H1 (cell line): ENCODE data around the gene RBM38.
"Not testable (repeated sequence)": the region's sequence is repeated elsewhere in the genome, so short reads cannot be mapped to it uniquely, and the experiment has no call there.

Experiments
- CHD2 ChIP-seq: IDR thresholded peaks from 2 replicates; pipeline ENCODE4 v1.6.1; 2012; ENCODE audit warnings: low read length, improper control_type of control experiment
- GABPA ChIP-seq: IDR thresholded peaks from 2 replicates; pipeline ENCODE4 v1.6.1; 2011; ENCODE audit warnings: mild to moderate bottlenecking, low read length, moderate library complexity, borderline replicate concordance; ENCODE audit not compliant: insufficient read depth
- HDAC6 ChIP-seq: IDR thresholded peaks from one replicate; pipeline ENCODE4 v1.7.1; 2012; ENCODE audit warnings: low read depth, mild to moderate bottlenecking, inconsistent platforms, low read length, moderate library complexity
- PHF8 ChIP-seq: fragments of 200-600 bp; sonication (generic); conservative IDR thresholded peaks from 2 replicates; pipeline ENCODE4 v1.7.1; 2012; ENCODE audit warnings: low read depth, mild to moderate bottlenecking, inconsistent platforms, low read length, moderate library complexity
- POLR2A ChIP-seq, 2 experiments: IDR thresholded peaks; 1 replicate in 1 of 2; 2 replicates in 1 of 2; pipeline ENCODE4 v1.6.1; 2011; ENCODE audit warnings: low read depth in 2 of 2, low read length in 2 of 2, mild to moderate bottlenecking in 2 of 2; ENCODE audit errors: control extremely low read depth in 1 of 2
- POLR2AphosphoS5 ChIP-seq: IDR thresholded peaks from 2 replicates; pipeline ENCODE4 v1.6.1; 2011; ENCODE audit warnings: low read depth, low read length
- TF ChIP-seq, protein P1 (sequence below), 3 experiments: IDR thresholded peaks; 1 replicate in 2 of 3; 2 replicates in 1 of 3; pipeline versions ENCODE4 v1.5.1 to v1.6.1; 2011; ENCODE audit warnings: low read length in 3 of 3, mild to moderate bottlenecking in 3 of 3, inconsistent platforms in 2 of 3, low read depth in 1 of 3, moderate library complexity in 1 of 3; ENCODE audit not compliant: insufficient read depth in 1 of 3; ENCODE audit errors: control extremely low read depth in 1 of 3
- TF ChIP-seq, protein P2 (sequence below): IDR thresholded peaks from 2 replicates; pipeline ENCODE4 v1.6.1; 2012; ENCODE audit warnings: inconsistent platforms

DNA sequence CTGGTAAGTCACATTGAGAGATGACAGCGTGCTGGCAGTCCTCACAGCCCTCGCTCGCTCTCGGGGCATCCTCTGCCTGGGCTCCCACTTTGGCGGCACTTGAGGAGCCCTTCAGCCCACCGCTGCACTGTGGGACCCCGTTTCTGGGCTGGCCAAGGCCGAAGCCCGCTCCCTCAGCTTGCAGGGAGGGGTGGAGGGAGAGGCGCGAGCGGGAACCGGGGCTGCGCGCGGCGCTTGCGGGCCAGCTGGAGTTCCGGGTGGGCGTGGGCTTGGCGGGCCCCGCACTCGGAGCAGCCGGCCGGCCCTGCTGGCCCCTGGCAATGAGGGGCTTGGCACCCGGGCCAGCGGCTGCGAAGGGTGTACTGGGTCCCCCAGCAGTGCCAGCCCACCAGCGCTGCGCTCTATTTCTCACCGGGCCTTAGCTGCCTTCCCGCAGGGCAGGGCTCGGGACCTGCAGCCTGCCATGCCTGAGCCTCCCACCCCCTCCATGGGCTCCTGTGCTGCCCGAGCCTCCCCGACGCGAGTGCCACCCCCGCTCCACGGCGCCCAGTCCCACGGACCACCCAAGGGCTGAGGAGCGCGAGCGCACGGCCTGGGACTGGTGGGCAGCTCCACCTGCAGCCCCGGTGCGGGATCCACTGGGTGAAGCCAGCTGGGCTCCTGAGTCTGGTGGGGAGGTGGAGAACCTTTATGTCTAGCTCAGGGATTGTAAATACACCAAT, 42.8 kb upstream of the RBM38 start:
- not testable (repeated sequence) for TF ChIP-seq CHD2; HDAC6; GABPA; PHF8; POLR2A (IDR thresholded peaks at IDR 0.05; ENCODE audit: control extremely low read depth in 1 of 2, low read depth in 2 of 2, low read length in 2 of 2); POLR2AphosphoS5
- TF ChIP-seq, protein P1, sequence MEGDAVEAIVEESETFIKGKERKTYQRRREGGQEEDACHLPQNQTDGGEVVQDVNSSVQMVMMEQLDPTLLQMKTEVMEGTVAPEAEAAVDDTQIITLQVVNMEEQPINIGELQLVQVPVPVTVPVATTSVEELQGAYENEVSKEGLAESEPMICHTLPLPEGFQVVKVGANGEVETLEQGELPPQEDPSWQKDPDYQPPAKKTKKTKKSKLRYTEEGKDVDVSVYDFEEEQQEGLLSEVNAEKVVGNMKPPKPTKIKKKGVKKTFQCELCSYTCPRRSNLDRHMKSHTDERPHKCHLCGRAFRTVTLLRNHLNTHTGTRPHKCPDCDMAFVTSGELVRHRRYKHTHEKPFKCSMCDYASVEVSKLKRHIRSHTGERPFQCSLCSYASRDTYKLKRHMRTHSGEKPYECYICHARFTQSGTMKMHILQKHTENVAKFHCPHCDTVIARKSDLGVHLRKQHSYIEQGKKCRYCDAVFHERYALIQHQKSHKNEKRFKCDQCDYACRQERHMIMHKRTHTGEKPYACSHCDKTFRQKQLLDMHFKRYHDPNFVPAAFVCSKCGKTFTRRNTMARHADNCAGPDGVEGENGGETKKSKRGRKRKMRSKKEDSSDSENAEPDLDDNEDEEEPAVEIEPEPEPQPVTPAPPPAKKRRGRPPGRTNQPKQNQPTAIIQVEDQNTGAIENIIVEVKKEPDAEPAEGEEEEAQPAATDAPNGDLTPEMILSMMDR (IDR thresholded peaks at IDR 0.05; ENCODE audit: control extremely low read depth in 1 of 3, insufficient read depth in 1 of 3, low read depth in 1 of 3, low read length in 3 of 3): not testable (repeated sequence)
- TF ChIP-seq, protein P2, sequence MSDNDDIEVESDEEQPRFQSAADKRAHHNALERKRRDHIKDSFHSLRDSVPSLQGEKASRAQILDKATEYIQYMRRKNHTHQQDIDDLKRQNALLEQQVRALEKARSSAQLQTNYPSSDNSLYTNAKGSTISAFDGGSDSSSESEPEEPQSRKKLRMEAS: not testable (repeated sequence)
